ENCODE results near the gene VASN.
"Not testable (repeated sequence)": the region's sequence is repeated elsewhere in the genome, so short reads cannot be mapped to it uniquely, and the experiment has no call there.

The VASN gene

DNA sequence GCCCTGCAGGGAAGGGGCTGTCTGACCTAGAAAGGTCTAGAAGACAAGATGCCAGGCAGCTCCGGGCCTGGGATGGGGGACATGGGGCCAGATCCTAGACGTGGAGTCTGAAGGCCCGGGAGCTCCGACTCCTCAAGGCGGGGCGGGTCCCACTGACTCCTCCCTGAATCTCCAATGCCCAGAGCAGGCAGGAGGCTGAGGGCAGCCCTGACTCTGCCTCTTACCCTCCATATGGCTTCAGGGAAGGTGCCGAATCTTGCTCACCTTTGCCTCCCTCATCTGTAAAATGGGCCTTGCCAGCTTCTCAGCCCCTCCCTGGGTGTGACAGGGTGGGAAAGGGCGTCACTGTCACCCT is 14.8 kb downstream of the VASN start:
- DNase-seq, result no peak

DNA sequence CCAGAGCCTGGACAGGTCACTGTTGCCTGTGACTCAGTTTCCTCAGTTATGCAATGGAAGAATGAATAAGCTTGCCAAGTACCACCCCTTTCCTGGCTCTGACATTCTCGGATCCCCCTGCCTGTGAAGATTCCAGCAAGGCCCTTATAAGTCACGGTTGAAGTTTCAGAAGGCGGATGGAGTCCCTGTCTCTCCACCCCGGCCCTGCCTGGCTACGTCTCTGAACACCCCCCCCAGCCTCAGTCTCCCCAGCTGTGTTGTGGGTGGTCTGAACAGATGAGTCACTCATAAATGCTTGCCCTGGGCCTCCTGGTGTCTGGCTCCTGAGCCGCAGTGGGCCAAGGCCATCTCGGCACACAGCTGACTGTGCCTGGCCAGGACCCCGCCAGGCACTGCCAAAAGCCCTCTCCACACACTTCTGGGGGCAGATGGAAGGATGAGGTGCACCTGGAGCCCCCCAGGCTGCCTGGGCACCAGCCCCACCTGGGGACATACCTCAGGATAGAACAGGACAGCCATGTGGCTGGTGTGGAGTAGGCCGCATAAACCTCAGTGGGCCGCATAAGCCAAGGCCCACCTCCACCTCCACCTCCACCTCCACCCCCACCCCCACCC is 15.4 kb downstream of the VASN start:
- DNase-seq, result no peak

DNA sequence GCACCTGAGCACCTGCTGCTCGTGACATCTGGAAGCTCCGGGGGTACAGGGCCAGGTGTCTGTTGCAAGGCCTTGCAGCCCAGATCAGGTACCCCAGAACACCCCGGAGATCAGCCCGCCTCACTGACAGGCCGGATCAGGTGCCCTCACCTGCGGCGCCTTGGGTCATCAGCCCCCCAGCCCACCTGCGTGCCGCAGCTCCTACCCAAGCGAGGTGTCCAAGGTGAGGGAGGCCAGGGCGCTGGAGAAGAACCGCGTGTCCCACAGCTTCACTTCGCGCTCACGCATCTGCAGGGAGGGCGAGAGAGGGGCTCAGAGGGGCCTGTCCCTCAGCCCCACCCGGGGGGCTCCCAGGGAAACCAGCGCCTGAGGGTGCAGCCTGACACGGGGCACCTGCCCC is 16.1 kb downstream of the VASN start:
- no peak for DNase-seq

DNA sequence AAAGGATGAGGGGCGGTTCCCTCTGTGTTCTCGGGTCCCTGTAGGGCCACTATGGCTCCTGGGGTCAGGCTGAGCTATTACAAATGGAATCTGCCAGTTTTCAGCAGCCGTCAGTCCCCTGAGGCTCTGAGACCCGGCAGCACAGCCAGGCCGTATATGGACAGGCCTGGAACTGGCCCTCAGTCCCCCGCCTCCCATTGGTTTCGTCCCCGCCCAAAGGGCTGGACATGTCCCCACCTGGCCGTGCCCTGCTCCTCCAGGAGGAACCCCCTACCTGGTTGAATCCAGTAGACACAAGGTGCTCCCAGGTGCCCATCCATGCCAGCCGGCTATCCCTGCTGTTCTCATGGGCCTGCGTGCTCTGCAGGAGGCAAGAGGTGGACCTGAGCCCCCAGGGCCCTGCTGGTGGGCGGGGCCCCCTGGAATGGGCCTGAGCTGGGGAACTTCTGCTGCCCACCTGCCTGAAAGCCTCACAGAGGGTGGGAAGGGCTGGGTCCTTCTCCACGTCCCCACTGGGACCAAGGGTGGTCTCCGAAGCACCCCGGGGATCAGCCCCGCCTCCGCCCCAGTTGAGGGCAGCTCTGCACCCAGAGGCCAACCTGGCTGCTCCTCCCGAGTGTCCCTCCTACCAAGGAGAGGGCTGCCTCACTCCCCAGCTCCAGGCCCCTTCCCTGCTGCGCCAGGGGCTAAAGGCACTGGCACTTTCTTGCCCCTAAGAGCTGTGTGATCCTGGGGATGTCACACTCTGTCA is 16.8 kb downstream of the VASN start:
- DNase-seq, result no peak

DNA sequence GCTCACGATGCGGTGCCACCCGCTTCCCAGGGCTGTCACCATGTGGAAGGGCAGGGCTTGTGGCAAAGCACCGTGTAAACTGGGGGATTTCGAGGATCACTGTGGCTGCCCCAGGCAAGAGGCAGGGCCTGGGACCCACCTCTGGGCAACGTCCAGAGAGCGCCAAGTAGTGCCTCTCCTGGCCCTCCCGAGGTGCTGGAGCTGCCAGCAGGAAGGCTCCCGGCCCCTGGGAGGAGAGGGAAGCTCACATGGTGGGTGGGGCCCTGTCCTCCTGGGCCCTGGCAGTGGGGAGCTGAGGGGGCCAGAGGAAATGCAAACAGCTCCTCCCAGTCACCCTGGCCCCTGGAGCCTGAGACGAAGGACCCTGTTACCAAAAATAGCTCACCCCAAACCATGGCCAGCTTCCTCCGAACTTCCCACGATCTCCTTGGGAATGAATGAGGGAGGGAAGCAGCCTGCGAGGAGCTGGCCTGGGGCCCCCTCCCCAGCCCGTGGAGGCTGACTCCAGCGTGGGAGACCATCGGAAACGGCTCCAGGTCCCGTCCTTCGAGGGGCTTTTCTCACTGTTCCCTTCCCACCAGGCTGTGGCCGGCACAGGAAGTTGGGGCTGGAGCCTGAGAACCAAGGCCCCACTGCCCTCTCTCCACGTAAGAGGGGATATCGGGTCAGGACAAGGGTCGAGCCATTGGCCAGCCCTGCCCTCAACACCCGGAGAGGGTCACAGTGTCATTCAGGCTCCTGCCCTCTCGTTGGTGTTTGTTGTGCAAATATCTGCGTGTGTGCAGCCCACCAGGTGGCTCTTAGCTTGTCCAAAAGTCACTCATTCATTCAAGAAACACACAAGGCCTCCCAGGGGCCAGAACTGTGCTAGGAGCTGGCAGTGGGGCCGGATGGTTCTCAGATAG is 17.7 kb downstream of the VASN start:
- no peak for DNase-seq

DNA sequence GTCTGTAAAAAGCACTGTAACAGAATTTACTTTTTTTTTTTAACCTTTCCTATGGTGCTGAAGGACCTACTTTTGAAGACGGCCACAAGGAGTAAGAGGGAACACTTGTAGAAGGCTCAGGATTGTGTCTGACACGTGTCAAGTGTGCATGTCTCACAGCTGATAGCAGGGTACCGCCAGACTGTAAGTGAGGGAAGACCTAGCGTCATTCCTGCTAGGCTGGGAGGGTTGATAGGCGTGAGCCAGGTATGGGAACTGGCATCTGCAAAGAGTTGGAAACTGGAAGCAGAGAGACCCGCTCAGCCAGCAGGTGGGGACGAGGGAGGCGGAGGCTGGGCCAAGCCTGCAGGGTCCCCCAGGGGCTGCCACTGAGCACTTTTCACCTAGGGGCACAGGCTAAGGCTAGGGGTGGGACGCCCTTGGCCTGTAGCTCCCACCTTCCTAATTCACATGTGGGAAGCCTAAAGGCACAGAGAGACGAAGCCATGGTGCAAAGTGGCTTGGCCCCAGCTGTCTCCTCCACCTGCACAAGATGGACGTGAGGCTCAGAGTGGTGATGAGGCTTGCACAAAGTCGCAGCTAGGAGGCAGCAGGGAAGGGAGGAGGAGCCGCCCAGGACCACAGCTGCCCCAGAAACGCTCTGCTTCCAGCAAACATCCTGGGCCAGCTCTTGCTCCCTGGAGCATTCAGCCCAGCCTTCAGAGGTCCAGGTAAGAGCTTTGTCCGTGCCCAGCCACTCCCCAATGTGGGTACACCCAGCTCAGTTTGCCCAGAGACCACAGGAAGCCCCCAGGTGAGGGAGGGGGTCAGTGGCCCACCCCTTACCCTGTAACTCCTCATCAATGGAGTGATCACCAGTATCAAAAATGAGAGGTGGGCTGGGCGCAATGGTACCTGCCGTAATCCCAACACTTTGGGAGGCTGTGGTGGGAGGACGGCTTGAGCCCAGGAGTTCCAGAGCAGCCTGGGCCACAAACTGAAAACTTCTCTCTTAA is 18.9 kb downstream of the VASN start:
- DNase-seq, result no peak

DNA sequence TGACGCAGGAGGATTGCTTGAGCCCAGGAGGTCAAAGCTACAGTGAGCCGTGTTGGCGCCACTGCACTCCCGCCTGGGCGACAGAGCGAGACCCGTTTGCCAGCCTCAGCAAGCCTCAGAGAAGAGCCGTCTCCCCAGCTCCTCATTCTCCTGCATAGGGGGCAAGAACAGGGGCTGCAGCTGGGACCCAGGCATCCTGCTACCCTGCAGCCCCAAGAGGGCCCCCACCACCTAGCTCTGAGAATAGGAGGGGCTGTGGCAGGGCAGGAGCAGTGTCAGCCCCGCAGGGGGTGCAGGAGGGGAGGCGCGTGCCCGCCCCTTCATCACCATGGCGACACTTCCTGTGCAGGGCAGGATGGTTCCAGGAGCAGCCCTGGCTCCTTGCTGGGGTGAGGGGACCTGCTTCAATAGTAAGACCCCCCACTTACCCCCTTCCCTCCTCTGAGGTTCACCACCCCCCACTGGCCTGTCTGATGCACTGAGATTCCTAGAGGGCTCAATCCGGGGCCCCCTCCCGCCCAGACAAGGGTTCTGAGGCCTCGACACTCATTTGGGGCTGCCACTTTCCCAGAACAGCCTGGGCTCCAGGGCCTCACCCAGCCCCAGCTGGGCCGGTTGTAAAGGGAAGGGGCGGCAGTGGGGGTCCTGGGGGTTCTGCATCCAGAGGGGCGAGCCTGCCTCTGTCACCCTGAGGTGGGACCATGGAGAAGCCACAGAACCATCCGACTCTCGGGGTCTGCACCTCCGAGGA is 20.2 kb downstream of the VASN start:
- DNase-seq, result no peak

DNA sequence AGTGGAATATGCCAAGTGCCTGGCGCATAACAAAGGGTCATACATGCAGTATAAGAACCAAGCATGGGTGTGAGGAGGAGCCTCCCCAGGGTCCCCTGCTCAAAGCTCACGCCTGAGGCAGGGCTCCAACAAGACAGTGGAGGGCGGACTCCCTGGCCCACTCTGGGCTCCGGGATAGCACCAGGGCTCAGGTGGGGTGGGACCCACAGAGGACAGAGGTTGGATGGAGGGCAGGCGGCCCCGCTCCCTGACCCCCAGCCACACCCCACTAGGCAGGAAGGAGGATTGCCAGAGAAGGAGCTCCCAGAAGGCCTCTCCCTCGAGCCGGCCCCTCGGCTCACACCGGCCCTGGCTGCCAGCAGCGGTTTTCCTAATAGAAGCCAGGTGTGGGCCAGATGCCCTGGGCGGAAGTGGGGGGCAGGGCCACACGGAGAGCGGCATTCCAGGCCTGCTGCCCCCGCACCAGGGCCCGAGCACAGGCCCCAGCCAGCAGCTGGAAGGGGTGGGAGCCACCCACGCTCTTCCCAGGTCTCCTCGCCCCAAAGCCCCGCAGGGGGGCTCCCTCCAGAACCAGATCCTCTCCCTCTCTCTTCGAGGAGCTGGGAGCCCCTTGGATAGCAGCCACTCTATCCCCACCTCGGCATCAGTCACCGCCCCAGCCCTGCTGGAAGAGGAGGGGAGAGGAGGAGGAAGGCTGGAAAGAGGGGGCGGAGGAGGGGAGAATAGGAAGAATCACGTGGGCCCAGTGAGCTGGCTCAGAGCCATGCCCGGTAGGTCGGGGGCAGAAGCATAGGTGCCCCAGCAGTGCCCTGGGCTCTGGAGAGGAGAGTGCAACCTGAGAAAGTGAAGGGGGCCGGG is 21.0 kb downstream of the VASN start:
- no peak for DNase-seq

DNA sequence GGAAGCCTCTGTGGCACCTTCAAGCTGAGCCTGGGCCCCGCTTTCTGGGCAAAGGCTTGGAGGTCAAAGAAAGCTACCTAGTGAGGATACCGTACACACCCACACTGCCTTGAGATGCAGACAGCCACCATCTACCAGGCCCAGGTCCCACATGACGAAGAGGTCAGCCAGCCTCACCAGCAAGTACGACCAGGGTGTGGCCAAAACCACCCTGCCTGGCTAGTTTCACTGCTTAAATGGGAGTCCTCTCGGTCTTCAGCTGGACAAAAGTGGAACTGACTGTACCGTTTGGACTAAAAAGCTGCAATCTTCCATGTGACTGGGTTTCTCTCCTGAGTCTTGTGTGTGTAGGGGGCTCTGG is 21.6 kb downstream of the VASN start:
- no peak for DNase-seq

DNA sequence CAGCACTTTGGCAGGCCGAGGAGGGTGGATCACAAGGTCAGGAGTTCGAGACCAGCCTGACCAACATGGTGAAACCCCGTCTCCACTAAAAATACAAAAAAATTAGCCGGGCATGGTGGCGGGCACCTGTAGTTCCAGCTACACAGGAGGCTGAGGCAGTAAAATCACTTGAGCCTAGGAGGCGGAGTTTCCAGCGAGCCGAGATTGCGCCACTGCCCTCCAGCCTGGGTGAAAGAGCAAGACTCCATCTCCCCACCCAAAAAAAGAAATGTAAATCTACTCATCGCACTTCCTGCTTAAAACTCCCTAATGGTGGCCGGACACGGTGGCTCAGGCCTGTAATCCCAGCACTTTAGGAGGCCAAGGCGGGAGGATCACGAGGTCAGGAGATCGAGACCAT is 22.2 kb downstream of the VASN start:
- DNase-seq, result not testable (repeated sequence)

DNA sequence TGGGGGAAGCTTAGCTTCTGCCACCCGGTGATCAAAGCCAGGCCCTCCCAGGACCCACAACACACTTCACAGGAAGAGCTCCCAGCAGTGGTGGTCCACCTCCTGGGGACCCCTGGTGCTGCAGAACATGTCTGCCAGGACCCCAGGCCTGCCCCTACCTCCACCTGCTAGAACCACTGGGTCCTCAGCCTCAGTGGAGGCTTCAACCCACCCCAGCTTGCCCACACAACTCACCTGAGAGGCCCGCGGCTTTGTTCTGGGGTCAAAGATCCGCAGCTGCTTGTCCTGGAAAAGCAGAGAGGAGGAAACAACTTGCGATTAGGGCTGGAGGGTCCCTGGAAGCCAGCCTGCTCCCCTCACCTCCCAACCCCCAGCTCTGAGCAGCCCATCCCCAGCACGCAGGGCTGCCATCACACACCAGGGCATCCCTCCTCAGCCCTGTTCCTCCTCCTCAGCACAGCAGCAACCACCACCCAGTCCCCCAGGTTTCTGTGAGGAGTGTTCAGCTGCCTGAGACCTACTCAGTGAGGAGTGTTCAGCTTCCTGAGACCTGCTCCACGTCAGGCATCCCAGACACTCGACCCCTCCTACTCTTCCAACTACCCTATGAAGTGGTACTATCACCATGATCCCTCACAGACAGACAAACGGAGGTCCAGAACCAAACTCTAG is 23.5 kb downstream of the VASN start:
- no peak for DNase-seq

DNA sequence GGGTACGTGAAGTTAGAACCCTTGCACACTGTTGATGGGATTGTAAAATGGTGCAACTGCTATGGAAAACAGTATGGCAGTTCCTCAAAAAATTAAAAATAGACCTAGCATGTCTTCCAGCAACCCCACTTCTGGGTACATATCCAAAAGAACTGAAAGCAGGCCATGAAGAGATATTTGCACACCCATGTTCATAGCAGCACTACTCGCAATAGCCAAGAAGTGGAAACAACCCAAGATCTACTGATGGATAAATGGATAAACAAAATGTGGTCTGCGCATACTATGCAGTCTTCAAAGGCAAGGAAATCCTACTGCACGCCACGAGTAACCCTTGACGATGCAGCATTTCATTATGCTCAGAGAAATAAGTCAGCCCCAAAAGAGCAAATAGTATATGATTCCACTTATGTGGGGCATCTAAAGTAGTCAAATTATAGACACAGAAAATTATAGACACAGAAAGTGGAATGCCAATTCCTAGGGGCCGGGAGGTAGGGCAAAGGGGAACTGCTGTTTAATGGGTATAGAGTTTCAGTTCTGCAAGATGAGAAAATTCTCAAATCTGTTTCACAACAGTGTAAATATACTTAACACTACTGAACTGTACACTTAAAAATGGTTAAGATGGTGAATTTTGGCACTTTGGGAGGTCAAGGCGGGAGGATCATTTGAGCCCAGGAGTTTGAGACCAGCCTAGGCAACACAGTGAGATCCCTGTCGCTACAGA is 27.5 kb downstream of the VASN start:
- DNase-seq, result no peak

DNA sequence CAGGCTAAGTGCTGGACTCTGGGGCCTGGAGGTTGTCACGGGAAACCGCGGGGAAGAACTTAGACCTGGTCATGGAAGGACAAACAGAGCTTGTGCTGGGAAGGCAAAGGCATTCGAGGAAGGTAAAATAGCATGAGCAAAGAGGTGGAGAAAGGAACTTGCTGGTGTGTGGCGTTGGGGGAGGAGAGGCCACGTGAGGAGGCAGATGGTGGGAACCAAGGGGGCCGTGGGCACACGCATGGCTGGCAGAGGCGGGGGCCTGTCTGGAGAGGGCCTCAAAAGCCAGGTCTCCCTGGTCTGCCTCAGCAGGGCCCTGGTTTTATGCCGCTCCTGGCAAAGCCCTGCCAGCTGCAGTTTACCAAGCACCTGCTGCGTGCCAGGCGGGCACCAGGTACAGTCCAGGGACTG is 29.4 kb downstream of the VASN start:
- DNase-seq, result no peak

DNA sequence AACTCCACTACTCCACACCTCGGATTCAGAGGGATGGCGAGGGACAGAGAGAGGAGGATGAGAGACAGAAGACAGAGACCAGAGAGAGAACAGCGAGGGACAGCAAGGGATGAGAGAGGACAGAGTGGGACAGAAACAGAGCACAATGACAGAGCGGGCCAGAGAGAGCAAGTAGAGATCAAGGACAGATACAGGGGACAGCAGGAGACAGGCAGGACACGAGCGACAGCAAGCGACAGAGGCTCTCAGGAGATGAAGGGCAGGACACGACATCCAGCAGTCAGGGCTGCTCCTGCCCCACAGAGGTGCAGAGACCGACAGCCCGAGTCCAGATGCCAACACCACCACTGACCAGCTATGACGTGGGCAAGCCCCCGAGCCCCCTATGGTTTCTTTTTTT is 29.9 kb downstream of the VASN start:
- no peak for DNase-seq

DNA sequence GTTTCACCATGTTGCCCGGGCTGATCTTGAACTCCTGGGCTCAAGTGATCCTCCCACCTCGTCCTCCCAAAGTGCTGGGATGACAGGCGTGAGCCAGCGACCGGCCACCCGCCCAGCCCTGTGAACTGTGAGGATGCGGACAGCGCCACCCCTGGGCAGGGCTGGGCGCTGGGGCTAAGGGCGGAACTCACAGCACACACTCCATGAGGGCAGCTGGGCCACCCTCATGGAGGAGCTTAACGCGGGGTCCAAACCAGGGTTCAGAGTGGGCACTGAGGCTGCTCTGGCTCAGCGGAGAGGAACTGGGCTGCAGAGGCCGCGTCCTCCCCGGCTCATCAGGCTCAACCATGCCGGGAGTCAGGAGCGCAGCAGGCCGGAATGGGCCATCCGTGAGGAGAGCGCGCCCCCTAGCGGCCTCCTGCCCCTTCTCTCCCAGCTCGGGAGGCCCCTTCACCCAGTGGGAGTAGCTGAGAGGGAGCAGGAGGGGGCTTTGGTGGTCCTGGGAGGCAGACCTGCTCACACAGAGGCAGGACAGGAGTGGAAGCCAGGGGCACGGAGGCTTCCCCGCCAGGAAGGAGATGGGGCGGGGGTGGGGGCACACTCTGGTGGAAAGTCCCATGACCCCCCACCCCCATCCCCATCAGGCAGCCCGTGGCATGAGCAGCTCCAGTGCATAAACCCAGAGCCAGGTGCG is 30.9 kb downstream of the VASN start:
- DNase-seq, result peak; percentile 63

DNA sequence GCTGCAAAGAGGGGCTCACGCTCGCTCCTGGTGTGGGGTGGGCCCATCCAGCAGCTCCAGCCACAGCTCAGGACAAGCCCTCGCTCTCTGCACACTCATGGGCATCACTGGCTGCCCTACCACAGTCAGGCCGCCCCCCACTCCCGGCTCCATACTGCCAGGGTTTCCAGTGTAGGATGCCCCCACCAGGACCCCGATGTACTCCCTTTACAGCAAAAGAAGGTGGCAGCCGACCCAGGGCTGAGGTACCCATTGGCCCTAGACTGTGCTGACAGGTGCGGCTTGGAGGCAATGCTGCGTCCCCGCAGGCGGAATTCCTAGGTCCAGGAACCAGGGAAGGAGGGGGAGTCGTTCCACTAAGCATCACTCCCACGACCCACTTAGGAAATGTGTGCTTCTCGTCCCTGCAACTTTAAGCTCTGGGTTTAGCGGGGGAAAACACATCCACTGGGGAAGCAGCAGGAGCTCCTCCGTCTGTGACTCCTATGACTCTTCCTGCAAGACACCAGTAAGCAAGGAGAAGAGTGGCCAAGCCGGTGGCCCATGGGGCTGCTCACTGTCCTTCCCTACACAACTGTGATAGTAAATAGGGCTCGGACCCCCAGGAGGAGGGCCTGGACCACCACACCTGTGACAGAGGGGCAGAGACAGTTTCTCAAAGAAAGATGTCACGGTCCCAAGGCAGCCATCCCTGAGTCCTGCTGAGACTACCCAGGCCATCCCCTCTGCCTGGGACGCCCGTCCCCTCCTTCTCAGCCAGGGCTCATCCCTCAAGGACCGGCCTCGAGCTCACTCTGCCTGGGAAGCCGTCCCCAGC is 31.7 kb downstream of the VASN start:
- DNase-seq, result no peak

DNA sequence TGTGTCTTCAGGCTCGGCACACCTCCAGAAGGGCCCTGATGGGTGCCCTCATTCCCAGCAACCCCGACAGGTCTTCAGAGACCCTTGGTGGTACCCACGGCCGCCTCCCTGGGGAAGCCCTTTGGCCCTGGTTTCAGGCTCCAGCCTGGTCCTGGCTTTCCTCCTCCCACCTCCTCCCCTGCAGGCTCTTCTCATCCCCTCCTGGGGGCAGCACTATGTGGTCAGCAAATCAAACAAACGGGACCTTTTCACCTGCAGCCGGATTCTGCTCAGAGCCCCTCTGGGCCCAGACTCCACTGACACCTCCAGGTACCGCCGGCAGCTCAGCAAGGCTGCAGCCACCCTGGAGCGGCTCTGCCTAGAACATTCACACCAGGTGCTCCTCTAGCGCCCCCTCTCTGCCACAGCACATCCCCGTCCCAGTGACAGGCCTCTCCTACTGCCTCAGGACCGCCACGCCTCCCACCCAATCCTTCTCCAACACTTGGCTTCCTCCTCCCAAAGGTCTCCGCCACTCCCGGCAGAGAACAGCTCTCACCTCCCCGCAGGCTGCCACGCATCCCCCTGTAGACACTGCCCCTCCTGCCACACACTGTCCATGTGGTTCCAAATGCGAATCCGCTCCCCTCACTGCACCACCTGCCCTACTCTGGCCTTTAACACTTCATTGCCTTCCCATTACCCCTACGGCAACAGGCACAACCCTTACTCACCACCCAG is 32.8 kb downstream of the VASN start:
- peak; percentile 55 for DNase-seq
